ENCODE results near the gene PSMD2. TPM values are rescaled to one million over a fixed set of nuclear protein-coding genes. Genes with fewer than 3 reads are reported as not detected.

PSMD2 gene
- polyA plus RNA-seq, 4 donors: 211 to 228 (median 220) TPM

- no peak for DNase-seq (ENCODE audit: low read depth in 4 of 4, low spot score in 2 of 4)
Observed at GRCh38 chr3:184315871-184316661, 17.0 kb downstream of the PSMD2 start.

- no peak for DNase-seq (ENCODE audit: low read depth in 4 of 4, low spot score in 2 of 4)
Observed at GRCh38 chr3:184316792-184317191, 17.8 kb downstream of the PSMD2 start.

GRCh38 chr3:184317201-184317600, 18.2 kb downstream of the PSMD2 start:
- no peak for DNase-seq (ENCODE audit: low read depth in 4 of 4, low spot score in 2 of 4)

- DNase-seq (ENCODE audit: low read depth in 4 of 4, low spot score in 2 of 4): no peak
Observed at GRCh38 chr3:184320104-184320445, 21.0 kb downstream of the PSMD2 start.

GRCh38 chr3:184321666-184322065, 22.6 kb downstream of the PSMD2 start:
- DNase-seq (ENCODE audit: low read depth in 4 of 4, low spot score in 2 of 4): no peak

- no peak for DNase-seq (ENCODE audit: low read depth in 4 of 4, low spot score in 2 of 4)
Observed at GRCh38 chr3:184322731-184323487, 23.9 kb downstream of the PSMD2 start.

GRCh38 chr3:184323696-184324095, 24.7 kb downstream of the PSMD2 start:
- DNase-seq (ENCODE audit: low read depth in 4 of 4, low spot score in 2 of 4): no peak

- no peak for DNase-seq (ENCODE audit: low read depth in 4 of 4, low spot score in 2 of 4)
Observed at GRCh38 chr3:184325269-184325668, 26.2 kb downstream of the PSMD2 start.

- DNase-seq (ENCODE audit: low read depth in 4 of 4, low spot score in 2 of 4): no peak
Observed at GRCh38 chr3:184325715-184326369, 26.8 kb downstream of the PSMD2 start.

- no peak for DNase-seq (ENCODE audit: low read depth in 4 of 4, low spot score in 2 of 4)
Observed at GRCh38 chr3:184327171-184327570, 28.1 kb downstream of the PSMD2 start.

- DNase-seq (ENCODE audit: low read depth in 4 of 4, low spot score in 2 of 4): no peak
Observed at GRCh38 chr3:184328516-184328915, 29.5 kb downstream of the PSMD2 start.

GRCh38 chr3:184332370-184333090, 33.5 kb downstream of the PSMD2 start:
- no peak for DNase-seq (ENCODE audit: low read depth in 4 of 4, low spot score in 2 of 4)

- no peak for DNase-seq (ENCODE audit: low read depth in 4 of 4, low spot score in 2 of 4)
Observed at GRCh38 chr3:184333190-184333589, 34.1 kb downstream of the PSMD2 start.

GRCh38 chr3:184333700-184334099, 34.7 kb downstream of the PSMD2 start:
- no peak for DNase-seq (ENCODE audit: low read depth in 4 of 4, low spot score in 2 of 4)

GRCh38 chr3:184334470-184335158, 35.6 kb downstream of the PSMD2 start:
- no peak for DNase-seq (ENCODE audit: low read depth in 4 of 4, low spot score in 2 of 4)

GRCh38 chr3:184335291-184335660, 36.2 kb downstream of the PSMD2 start:
- DNase-seq (ENCODE audit: low read depth in 4 of 4, low spot score in 2 of 4): no peak

GRCh38 chr3:184335661-184336546, 36.9 kb downstream of the PSMD2 start:
- peak in 2 of 4 donors; percentile 70 to 74 for DNase-seq (ENCODE audit: low read depth in 4 of 4, low spot score in 2 of 4)

- no peak for DNase-seq (ENCODE audit: low read depth in 4 of 4, low spot score in 2 of 4)
Observed at GRCh38 chr3:184336547-184337398, 37.7 kb downstream of the PSMD2 start.

GRCh38 chr3:184337399-184337714, 38.3 kb downstream of the PSMD2 start, which contains the start of gene FAM131A:
FAM131A (plus strand) TSS chr3:184337600; CDS start chr3:184337631, 31 bp downstream.
- no peak for DNase-seq (ENCODE audit: low read depth in 4 of 4, low spot score in 2 of 4)
